Keratinocyte (primary cell): ENCODE results near the gene DLG2. TPM values are rescaled to one million over a fixed set of nuclear protein-coding genes. Genes with fewer than 3 reads are reported as not detected.

Experiments
- DNase-seq: peaks from one replicate; pipeline ENCODE4 v3.0.0-alpha.2; 2011; ENCODE audit warnings: low read depth, missing footprints, low spot score
- FAIRE-seq: peaks from 2 replicates; lab custom pipeline; 2011; peaks lifted over from hg19 to GRCh38; lab: Jason Lieb, UNC
- H2AFZ ChIP-seq: 2 replicates; pipeline ENCODE4 v1.6.0; 2012; ENCODE audit warnings: low read length, control low read depth, inconsistent platforms; ENCODE audit not compliant: control insufficient read depth
- H3K27ac ChIP-seq: 2 replicates; pipeline ENCODE4 v1.5.1; 2011; ENCODE audit warnings: low read length; ENCODE audit not compliant: control insufficient read depth, insufficient read depth
- H3K27me3 ChIP-seq: 3 replicates; pipeline ENCODE4 v1.6.0; 2011; ENCODE audit warnings: low read length; ENCODE audit not compliant: control insufficient read depth, insufficient read depth; ENCODE audit errors: extremely low read depth
- H3K36me3 ChIP-seq, 2 experiments: 2 replicates in 1 of 2; 3 replicates in 1 of 2; pipeline ENCODE4 v1.5.1; 2011; ENCODE audit warnings: low read length in 2 of 2, mild to moderate bottlenecking in 1 of 2; ENCODE audit not compliant: control insufficient read depth in 2 of 2, insufficient read depth in 2 of 2; ENCODE audit errors: extremely low read depth in 1 of 2
- H3K4me1 ChIP-seq: 3 replicates; pipeline ENCODE4 v1.5.1; 2011; ENCODE audit warnings: low read length; ENCODE audit not compliant: control insufficient read depth, insufficient read depth; ENCODE audit errors: extremely low read depth
- H3K4me2 ChIP-seq: 3 replicates; pipeline ENCODE4 v1.6.0; 2011; ENCODE audit warnings: low read depth, low read length; ENCODE audit not compliant: control insufficient read depth, insufficient read depth; ENCODE audit errors: extremely low read depth
- H3K4me3 ChIP-seq, 3 experiments: fragments of 200-600 bp in 1 of 3; sonication (generic) in 1 of 3; 2 replicates in 2 of 3; 3 replicates in 1 of 3; pipeline ENCODE4 v1.5.1; 2011 to 2016; ENCODE audit warnings: low read length in 3 of 3, mild to moderate bottlenecking in 3 of 3, control low read depth in 2 of 3, inconsistent platforms in 1 of 3, low read depth in 1 of 3, mixed read lengths in 1 of 3, mixed run types in 1 of 3, moderate library complexity in 1 of 3; ENCODE audit not compliant: control insufficient read depth in 2 of 3, insufficient read depth in 2 of 3; ENCODE audit errors: extremely low read depth in 1 of 3
- H3K79me2 ChIP-seq: 2 replicates; pipeline ENCODE4 v1.6.0; 2012; ENCODE audit warnings: low read length; ENCODE audit not compliant: control insufficient read depth, insufficient read depth
- H3K9ac ChIP-seq: 3 replicates; pipeline ENCODE4 v1.6.0; 2011; ENCODE audit warnings: low read length; ENCODE audit not compliant: control insufficient read depth, insufficient read depth; ENCODE audit errors: extremely low read depth
- H3K9me1 ChIP-seq: 3 replicates; pipeline ENCODE4 v1.6.0; 2011; ENCODE audit warnings: low read length; ENCODE audit not compliant: control insufficient read depth, insufficient read depth; ENCODE audit errors: extremely low read depth
- H3K9me3 ChIP-seq: 2 replicates; pipeline ENCODE4 v1.5.1; 2012; ENCODE audit warnings: low read depth, low read length; ENCODE audit not compliant: control insufficient read depth
- H4K20me1 ChIP-seq: 3 replicates; pipeline ENCODE4 v1.6.0; 2011; ENCODE audit warnings: low read length; ENCODE audit not compliant: control insufficient read depth, insufficient read depth; ENCODE audit errors: extremely low read depth
- EZH2 ChIP-seq: IDR thresholded peaks from one replicate; pipeline ENCODE4 v1.6.1; 2012; ENCODE audit warnings: inconsistent platforms, mild to moderate bottlenecking, low read length, moderate library complexity
- dilution Hi-C: fragments of 300-500 bp; cut with MboI; formaldehyde crosslinking; loops from one replicate; pipeline ENCODE4 v1.7.0; 2020; ENCODE audit warnings: low sequenced_read_pairs; ENCODE audit not compliant: extremely low pct_ligation_motif_present
- polyA plus RNA-seq, 5 experiments: library from polyadenylated mRNA; depleted of rRNA in 3 of 5; stranded (reverse) in 3 of 5; stranded (forward) in 1 of 5; unstranded in 1 of 5; fragments of >200 nt; gene quantifications; 1 replicate in 1 of 5; 2 replicates in 3 of 5; 3 replicates in 1 of 5; pipeline versions ENCODE4 v1.2.1 to v1.2.3, GENCODE V29; 2011 to 2012; ENCODE audit warnings: missing spikeins in 2 of 5, low read depth in 1 of 5, low replicate concordance in 1 of 5
- TF ChIP-seq, protein P1 (sequence below), 3 experiments: IDR thresholded peaks in 1 of 3; conservative IDR thresholded peaks in 1 of 3; optimal IDR thresholded peaks in 1 of 3; 2 replicates in 2 of 3; 3 replicates in 1 of 3; pipeline versions ENCODE3 to v1.5.1; 2011; ENCODE audit warnings: low read length in 3 of 3, mild to moderate bottlenecking in 3 of 3, moderate library complexity in 2 of 3, control low read depth in 1 of 3, inconsistent platforms in 1 of 3; ENCODE audit not compliant: insufficient read depth in 2 of 3; ENCODE audit errors: extremely low read depth in 1 of 3

The DLG2 gene
- polyA plus RNA-seq, 1 donor (not counting 4 experiments of a cell fraction or from before 2014, with no cell fraction given) = 0.55 TPM

DNA sequence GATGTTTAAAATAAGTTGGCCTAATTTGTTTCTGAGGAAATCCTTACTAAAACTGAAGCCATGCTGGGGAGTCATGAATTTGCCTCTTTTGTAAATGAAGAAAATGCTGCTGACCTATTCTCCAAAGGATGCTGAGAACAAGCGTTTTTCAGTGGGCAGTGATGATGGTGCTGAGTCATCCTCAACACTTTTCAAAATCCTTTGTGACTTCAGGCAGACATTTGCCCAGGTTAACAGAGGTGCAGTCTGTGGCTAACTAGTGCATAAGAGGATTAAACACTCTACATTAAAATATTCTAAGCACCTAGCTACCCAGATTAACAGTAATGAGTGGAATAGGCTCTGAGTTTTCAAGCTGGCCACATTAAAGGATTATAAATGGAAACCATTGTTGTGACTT, 509.0 kb downstream of the DLG2 start:
- H3K4me2 ChIP-seq = no peak overlapping the region
- H3K4me3 ChIP-seq = no peak overlapping the region
- no peak overlapping the region for H3K9ac ChIP-seq
- H3K9me3 ChIP-seq = no peaks in the 10 kb centered on the region
- H3K36me3 ChIP-seq = no peaks in the 10 kb centered on the region
- H3K79me2 ChIP-seq = no peaks in the 10 kb centered on the region
- FAIRE-seq (no peak), DNase-seq (no peak)
- dilution Hi-C loops = no loop called here
- H4K20me1 ChIP-seq = no peaks in the 10 kb centered on the region
- H3K9me1 ChIP-seq = no peaks in the 10 kb centered on the region
- TF ChIP-seq EZH2 = no peak
- TF ChIP-seq, protein P1, sequence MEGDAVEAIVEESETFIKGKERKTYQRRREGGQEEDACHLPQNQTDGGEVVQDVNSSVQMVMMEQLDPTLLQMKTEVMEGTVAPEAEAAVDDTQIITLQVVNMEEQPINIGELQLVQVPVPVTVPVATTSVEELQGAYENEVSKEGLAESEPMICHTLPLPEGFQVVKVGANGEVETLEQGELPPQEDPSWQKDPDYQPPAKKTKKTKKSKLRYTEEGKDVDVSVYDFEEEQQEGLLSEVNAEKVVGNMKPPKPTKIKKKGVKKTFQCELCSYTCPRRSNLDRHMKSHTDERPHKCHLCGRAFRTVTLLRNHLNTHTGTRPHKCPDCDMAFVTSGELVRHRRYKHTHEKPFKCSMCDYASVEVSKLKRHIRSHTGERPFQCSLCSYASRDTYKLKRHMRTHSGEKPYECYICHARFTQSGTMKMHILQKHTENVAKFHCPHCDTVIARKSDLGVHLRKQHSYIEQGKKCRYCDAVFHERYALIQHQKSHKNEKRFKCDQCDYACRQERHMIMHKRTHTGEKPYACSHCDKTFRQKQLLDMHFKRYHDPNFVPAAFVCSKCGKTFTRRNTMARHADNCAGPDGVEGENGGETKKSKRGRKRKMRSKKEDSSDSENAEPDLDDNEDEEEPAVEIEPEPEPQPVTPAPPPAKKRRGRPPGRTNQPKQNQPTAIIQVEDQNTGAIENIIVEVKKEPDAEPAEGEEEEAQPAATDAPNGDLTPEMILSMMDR (optimal IDR thresholded peaks at IDR 0.05 in 1 of 3, IDR thresholded peaks at IDR 0.05 in 1 of 3, conservative IDR thresholded peaks at IDR 0.05 in 1 of 3; ENCODE audit: extremely low read depth in 1 of 3, insufficient read depth in 2 of 3, low read length in 3 of 3) = no peak
- H3K4me1 ChIP-seq = peaks cover 3% of the 10 kb centered on the region
- H3K27me3 ChIP-seq = no peaks in the 10 kb centered on the region
- H2AFZ ChIP-seq = no peak overlapping the region
- H3K27ac ChIP-seq = no peak overlapping the region

DNA sequence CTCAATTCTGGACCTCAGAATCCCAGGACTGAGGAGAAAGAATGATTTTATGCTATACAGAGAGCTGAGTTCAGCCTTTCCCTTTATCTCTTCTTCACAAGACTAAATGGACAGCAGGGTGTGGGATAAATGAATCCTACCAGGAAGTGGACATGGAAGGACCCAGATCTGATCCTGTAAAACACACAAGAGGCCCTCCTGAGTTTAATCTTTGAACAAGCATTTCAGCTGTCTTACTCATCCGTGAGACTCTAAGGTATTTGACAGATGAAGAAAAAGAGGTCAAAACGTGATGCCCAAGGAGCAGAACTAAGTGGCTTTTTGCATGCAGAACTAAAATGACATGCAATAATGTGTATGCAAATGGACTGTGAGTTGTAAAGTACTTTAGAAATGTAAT, 511.3 kb downstream of the DLG2 start:
- no peak overlapping the region for H3K27ac ChIP-seq
- DNase-seq (no peak), FAIRE-seq (no peak)
- H2AFZ ChIP-seq = no peak overlapping the region
- TF ChIP-seq, protein P1 (optimal IDR thresholded peaks at IDR 0.05 in 1 of 3, IDR thresholded peaks at IDR 0.05 in 1 of 3, conservative IDR thresholded peaks at IDR 0.05 in 1 of 3; ENCODE audit: extremely low read depth in 1 of 3, insufficient read depth in 2 of 3, low read length in 3 of 3) = no peak
- TF ChIP-seq EZH2 = no peak
- H3K27me3 ChIP-seq = no peaks in the 10 kb centered on the region
- no peaks in the 10 kb centered on the region for H3K36me3 ChIP-seq
- H3K9me3 ChIP-seq = no peaks in the 10 kb centered on the region
- no peaks in the 10 kb centered on the region for H3K79me2 ChIP-seq
- no peaks in the 10 kb centered on the region for H4K20me1 ChIP-seq
- no peaks in the 10 kb centered on the region for H3K9me1 ChIP-seq
- no peak overlapping the region for H3K9ac ChIP-seq
- peaks cover 3% of the 10 kb centered on the region for H3K4me1 ChIP-seq
- H3K4me2 ChIP-seq = no peak overlapping the region
- no peak overlapping the region for H3K4me3 ChIP-seq
- dilution Hi-C loops = no loop called here
